GM19468 (cell line): ENCODE results near the gene NCOA7.
"Not testable (repeated sequence)": the region's sequence is repeated elsewhere in the genome, so short reads cannot be mapped to it uniquely, and the experiment has no call there.

ENCODE experiments used
- ATAC-seq: cut with Tn5 transposase; IDR thresholded peaks from one replicate; pipeline ENCODE4 v1.9.1; 2021; ENCODE audit warnings: mild to moderate bottlenecking, moderate library complexity, moderate number of reproducible peaks; ENCODE audit not compliant: unreplicated experiment; ENCODE audit errors: extremely low read depth

Gene NCOA7

DNA sequence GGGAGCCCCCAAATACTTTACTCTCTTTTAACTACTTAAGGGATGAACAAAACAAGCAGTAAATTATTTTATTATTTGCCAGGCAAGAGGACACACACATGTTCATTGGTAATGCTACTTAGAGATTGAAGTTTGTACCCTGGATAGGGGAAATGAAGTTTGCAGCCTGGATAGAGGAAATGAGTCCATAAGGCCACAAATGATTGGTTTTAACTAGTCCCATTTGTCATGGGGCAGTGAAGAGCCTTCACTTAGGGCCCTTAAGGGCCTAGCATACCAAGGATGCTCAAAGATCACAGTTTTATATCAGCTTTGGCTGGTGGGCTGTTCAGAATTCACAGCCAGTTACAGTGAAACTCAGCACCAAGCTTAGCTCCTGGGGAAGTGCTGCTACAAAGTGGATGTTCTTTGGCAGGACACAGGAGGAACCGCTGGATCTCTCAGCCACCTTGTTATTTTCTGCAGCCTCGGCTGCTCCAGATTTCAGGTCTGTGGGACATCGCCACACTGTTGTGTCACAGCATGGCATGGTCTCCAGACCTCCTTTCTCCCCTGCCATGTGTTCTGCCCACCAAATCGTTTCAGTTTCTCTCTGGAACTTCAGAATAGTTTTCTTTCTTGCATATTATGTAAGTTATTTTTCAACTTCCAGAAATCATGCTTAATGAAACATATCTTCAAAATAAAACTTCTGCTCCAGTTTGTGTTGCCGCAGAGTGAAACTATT is 41.8 kb downstream of the NCOA7 start:
- ATAC-seq, result no peak

DNA sequence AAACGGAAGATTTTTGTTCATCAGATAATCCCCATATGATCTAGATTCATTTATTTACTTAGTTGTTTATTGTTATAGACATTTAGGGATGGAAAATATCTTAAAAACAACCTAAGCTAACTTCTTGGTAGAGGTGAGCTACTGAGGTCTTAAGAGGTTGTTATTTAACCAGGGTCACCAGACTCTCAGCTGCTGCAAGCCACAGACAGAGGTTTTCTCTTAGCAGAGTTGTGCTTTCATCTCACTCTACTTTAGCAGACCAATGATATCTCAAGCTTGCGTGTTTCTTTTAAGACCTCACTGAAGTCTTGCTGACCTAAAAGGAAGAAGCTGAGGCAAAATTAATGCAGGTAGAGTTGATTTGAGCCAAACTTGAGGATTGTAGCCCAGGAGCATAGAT is 43.6 kb downstream of the NCOA7 start:
- ATAC-seq, result peak; percentile 80

DNA sequence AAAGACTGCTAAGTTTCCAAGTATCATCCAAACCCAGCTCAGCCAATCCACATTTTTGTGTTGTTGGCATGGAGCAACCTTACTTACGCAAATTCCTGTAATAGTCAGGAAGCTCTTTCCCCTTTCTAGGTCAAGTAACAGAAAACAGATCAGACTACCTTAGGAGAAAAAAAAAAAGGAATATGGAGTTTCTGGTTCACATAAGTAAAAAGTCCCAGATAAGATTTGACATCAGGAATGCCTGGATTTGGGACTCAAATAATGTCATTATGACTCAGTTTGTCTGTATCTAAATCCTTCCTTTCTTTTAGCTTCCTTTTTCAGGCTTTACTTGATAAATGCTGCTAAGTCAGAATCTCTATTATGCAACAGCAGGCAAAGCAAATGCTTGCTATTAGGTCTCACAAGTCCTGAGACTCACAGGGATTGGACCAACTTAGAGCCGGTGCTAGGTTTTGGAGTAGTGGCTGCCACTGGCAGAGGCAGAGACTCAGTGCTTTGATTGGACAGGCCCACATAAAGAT is 44.5 kb downstream of the NCOA7 start:
- no peak for ATAC-seq

DNA sequence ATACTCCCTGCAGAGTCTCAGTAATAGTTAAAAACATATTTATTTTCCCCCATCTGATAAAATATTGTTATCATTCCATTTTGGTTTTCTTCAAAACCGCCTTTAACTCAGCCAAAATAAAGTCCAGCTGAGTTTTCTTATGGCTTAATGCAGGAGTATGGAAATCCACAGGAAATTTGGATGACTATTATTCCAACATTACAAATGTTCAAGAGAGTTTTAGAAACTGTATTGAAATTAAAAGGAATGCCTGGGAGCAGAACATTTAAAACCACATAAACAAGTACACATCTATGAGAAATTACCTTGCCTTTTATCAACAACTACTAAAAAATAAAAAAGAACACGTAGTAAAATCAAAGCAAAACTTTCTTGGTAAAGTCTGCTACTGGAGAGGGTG is 45.7 kb downstream of the NCOA7 start:
- no peak for ATAC-seq

DNA sequence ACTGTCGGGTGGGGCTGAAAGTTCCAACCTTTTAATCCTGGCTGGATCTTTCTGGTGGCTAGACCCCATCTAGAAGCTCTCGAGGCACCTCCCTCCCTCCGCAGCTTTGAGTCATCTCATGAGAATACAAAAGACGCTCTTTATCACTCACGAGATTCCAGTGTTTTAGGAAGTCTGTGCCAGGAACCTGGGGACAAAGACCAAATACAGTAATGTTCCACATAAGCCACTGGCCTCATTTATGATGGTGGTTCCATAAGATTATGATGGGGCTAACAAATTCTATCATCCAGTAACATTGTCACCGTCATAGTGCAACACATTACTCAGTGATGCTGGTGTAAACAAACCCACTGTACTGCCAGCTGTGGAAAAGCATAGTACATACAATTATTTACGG is 48.7 kb downstream of the NCOA7 start:
- ATAC-seq, result no peak

DNA sequence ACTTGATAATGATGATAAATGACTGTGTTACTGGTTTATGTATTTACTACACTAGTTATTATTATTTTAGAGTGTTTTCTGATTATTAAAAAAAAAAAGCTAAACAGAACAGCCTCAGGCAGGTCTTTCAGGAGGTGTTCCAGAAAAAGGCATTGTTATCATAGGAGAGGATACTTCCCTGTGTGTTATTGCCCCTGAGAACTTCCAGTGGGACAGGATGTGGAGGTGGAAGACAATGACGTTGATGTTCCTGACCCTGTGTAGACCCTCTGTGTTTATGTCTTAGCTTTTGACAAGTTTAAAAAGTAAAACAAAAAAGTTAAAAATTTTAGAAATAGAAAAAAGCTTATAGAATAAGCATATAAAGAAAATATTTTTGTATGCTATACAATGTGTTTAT is 49.1 kb downstream of the NCOA7 start:
- no peak for ATAC-seq

DNA sequence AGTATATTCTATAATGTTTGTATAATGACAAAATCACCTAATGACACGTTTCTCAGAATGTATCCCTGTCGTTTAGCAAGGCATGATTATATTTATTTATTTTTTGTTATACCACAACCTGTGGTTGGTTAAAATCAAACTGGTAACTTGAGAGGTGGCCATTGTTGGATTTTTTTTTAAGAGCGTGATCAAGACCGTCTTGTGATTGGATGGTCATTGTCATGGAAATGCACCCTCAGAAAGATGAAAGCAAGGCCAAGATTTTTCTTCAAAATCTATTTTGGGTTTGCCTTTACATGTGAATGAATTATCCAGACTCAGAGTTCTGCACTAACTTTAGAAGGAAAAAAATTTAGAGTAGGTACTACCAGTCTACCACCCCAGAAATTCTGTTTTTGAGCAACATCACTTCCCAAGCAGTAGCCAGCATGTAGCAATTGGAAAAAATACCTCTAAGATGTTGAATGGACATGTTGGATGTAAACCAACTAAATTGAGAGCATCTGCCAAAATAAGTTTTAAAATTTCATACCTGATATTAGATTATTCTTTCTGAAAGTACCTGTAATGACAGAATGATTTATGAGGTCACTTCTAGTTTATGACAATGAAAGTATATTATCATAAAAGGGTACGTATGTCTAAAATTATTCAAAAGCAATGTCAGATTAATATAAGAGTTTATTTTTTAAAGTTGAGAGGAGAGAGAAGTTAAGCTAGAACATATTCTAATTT is 50.8 kb downstream of the NCOA7 start:
- ATAC-seq, result no peak

DNA sequence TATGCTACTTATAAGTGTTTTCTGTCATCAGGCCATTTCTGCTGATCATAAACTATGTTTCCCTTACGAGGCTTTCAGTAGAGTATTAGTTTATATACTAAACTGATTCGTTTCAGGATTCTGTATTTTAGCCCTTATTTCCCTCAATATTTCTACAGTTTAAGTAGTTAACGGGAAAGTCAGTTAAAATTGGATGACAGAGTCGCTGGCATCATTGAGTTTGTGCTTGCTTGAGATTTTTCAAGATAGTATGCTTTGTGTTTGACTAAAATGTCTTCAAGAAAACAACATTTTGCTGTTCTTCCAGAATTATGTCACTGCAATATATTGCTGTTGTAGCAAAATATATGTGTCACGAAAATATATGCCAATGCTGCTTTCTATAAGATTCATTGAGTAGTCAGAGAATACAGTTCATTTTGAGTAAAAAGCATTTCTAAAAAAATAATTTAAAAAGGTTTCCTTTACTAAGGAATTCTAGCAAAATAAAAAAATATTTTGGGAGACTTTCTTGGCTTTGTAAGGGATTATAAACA is 51.4 kb downstream of the NCOA7 start:
- no peak for ATAC-seq

DNA sequence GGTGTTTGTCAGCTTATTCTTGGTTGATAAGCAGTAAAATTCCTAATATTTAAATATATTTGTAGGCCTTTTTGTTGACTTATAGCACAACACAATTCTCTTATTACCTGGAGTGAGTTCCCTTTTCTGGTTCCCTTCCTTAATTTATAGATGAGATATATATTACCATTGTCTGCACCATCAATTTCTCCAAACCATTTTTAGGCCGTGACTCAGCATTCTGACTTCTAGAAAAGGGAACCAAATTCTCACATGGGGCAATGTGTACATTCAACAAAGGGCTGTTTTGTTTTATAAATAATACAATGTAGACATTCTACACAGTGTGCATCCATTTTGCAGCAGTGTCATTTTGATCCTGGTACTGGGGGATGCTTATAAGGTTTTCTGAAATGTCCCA is 52.8 kb downstream of the NCOA7 start:
- no peak for ATAC-seq

DNA sequence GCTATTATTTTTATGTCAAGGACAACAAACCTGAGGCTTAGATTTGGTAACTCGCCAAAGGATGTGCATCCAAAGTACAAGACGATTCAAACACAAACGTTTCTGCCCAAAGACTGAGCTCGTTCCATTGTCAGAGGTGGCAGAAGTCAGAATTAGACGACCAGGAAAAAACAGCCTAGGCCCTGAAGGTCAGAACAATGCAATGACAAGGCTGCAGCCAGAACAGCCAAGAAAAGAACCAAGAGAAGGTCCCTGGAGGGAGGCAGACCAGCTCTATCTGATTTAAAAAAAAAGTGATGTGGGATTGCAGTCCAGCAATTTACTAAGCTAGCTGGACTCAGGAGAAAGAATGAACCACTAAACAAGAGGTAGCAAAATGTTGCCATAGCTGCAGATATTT is 54.2 kb downstream of the NCOA7 start:
- no peak for ATAC-seq

DNA sequence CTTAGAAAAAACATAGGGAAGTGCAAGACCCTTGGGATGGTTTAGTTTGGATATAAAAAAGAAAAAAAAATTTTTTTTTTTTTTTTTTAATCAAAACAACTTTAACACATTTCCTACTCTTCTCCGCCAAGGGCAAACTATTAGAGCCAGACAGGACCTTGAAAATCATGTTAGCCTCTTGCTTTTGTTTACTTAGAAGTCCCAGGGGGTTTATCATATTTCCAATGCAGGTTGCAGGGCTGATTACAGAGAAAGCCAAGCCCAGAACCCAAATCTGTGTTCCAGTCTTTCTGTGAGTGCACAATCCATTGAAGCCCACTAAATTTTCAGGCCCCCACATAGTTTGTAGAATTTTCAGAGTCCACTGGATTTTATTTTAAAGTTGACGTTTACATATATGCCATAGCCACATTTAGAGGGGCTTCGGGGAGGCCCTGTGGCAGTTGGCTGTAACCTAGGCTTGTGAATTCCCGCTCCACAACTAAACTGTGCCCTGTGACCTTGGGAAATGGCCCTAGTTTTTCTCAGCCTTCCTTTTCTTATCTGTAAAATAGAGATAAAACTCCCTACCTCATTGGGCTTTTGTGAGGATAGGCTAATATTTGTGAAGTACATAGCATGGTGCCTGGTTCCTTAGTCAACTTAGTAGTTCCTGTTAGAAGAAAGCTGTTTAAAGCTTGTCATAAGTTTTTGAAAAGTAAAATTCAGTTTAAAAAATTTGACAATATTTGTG is 55.7 kb downstream of the NCOA7 start:
- ATAC-seq, result no peak

DNA sequence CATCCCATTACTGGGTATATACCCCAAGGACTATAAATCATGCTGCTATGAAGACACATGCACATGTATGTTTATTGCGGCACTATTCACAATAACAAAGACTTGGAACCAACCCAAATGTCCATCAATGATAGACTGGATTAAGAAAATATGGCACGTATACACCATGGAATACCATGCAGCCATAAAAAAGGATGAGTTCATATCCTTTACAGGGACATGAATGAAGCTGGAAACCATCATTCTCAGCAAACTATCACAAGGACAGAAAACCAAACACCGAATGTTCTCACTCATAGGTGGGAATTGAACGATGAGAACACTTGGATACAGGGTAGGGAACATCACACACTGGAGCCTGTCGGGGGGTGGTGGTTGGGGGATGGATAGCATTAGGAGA is 57.5 kb downstream of the NCOA7 start:
- ATAC-seq, result not testable (repeated sequence)

DNA sequence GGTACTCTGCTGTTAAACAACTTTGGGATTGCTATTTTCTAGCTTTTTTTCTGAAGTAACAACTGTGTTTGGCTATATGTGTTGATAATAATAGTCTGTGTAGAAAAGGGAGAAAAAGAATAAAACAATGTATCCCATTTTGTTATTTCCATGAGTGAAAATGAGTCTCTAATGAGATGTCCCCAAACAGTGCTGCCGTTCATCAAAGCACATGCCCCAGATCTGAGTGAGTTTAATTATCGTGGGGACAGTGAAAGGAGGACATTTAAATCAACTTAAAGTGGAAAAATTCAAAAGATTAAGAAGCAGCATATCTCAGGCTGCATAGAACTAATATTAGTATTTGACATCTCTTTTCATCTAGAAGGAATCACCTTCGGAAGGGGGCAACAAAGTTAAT is 59.6 kb downstream of the NCOA7 start:
- ATAC-seq, result no peak

DNA sequence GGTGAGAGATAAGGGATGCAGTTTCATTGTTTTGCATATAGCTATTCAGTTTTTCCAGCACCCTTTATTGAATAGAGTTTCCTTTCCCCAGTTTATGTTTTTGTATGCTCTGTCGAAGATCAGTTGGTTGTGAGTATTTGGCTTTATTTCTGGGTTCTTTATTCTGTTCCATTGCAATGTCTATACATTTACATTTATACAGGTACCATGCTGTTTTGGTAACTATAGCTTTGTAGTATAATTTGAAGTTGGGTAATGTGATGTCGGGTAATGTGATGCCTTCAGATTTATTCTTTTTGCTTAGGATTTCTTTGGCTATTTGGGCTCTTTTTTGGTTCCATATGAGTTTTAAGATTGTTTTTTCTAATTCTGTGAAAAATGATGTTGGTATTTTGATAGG is 61.8 kb downstream of the NCOA7 start:
- ATAC-seq, result no peak

DNA sequence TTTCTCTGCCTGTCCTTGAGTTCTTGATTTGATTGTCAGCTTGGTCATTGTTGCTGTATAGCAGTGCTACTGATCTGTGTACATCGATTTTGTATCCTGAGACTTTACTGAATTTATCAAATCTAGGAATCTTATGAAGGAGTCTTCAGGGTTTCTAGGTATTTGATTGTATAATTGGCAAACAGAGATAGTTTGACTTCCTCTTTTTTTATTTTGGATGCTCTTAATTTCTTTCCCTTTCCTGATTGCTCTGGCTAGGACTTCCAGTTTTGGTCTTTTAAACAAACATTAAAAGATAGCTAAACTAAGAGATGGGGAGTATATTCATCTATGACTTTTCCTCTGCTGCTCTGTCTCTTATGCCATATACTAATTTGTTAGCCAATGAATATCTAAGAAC is 62.4 kb downstream of the NCOA7 start:
- ATAC-seq, result no peak

DNA sequence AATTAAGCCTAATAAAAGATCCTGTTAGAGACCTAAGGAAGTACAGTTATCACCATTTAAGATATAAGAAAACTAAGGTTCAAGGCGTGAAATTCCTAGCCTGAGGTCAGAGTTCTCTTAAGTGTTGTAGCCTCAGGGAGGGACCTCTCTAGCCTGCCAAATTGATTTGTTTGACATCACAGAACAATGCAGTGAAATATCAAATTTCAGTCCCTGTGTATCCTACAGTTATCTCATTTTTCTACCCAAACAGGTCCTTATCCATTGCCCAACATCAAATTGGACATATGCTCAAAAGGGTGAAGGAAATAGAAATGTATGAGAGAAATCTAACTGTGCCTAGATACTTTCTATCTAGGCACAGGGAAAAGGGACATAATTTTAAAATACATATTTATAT is 63.0 kb downstream of the NCOA7 start:
- no peak for ATAC-seq

DNA sequence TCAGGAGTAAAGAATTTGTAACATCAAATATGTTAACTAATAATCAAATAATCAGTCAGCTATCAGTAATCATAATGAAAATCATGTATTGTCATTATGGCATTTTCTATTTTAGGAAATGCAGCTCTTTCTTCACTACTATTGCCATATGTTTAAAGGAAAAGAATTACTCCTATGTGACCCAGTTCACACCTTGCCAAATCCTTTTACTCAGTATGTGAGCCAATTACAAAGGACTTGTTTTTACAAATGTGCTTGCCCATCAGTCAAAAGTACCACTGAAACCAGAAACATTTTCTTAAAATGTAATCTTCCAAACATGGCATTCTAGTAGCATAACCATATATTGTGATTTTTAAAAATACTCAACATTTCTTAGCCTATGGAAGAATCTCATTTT is 63.6 kb downstream of the NCOA7 start:
- no peak for ATAC-seq

DNA sequence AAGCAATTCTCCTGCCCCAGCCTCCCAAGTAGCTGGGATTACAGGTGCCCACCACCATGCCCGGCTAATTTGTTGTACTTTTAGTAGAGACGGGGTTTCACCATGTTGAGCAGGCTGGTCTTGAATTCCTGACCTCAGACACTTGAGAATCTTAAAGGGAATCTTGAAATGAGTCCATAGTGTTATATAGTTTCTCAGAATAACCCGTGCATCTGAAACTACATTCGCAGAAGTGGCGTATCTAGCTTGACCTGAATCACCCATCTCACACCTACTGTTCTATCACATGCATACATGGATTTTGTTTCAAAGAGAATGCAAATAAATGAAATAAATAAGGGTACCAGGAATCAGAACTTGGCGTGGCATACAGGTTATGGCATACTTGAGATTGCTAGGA is 65.0 kb downstream of the NCOA7 start:
- ATAC-seq, result no peak

DNA sequence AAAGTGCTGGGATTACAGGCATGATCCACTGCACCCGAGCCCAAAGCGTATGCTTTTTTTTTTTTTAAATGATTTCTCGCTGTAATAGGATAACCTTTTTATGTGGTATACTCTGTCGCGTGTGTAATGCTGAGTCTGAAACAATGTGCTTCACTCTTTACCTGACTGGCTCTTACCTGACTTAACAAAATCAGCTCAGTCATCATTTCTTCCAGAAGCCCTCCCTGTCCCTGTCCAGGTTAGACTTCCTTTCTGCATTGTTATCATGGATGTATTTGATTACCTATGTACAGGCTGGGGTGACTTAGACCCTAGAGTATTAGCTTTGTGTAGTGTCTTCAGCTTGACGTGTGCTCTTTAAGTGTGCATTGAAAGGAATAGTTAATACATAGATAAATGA is 67.1 kb downstream of the NCOA7 start:
- ATAC-seq, result no peak

DNA sequence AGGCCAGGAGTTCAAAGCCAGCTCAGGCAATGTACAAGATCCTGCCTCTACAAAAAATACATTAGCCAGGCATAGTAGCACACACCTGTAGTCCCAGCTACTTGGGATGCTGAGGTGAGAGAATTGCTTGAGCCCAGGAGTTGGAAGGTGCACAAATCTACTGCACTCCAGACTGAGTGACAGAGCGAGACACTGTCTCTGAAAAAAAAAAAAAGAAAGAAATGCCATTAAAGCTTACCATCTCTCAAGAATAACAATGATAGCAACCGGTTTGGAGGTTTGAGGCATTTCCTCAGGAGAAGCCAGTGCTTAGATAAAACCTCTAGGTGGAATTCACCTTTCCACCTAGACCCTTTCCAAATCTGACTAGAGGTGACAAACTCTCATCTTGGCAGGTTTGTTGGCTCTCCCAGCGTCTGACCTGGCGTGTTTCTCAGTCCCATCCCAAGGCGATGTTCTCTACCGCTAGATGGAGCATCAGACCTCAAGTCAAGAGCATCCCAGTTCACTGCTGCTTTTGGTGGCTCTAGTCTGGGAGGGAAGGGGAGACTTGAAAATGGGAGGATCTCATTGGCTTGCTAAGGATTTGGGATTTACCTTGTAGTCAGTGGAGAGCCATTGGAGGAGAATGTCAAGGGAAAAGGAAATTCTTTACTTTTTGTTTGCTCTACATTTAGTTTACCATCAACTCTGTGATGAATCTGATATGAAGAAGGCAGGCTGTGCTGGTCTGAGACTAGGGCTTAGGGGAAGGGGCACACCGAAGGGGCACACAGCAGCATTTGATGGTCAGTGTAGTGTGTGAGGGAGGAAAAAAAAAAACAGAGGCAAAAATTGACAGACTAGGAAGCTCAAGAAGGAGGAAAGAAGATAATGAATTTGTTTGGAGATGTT is 67.9 kb downstream of the NCOA7 start:
- no peak for ATAC-seq
